GM21360 (cell line): Measurements from ENCODE around the gene NID1.
"Not testable (repeated sequence)": the region's sequence is repeated elsewhere in the genome, so short reads cannot be mapped to it uniquely, and the experiment has no call there.

Experiments
- ATAC-seq: cut with Tn5 transposase; IDR thresholded peaks from one replicate; pipeline ENCODE4 v1.9.1; 2021; ENCODE audit warnings: mild to moderate bottlenecking, moderate library complexity; ENCODE audit not compliant: unreplicated experiment

The NID1 gene

GRCh38 chr1:235941876-235942624 is 122.8 kb downstream of the NID1 start:
- ATAC-seq = no peak

- ATAC-seq = no peak
Measured at GRCh38 chr1:235940285-235940684, 124.6 kb downstream of the NID1 start.

GRCh38 chr1:235939480-235939775 is 125.5 kb downstream of the NID1 start:
- ATAC-seq = no peak

GRCh38 chr1:235938709-235939479 is 126.0 kb downstream of the NID1 start:
- ATAC-seq = no peak

GRCh38 chr1:235937123-235937522 is 127.8 kb downstream of the NID1 start:
- no peak for ATAC-seq

- no peak for ATAC-seq
Measured at GRCh38 chr1:235935235-235936225, 129.4 kb downstream of the NID1 start.

- ATAC-seq = no peak
Measured at GRCh38 chr1:235933766-235934116, 131.1 kb downstream of the NID1 start.

GRCh38 chr1:235933017-235933765 is 131.7 kb downstream of the NID1 start:
- no peak for ATAC-seq

- peak; percentile 48 for ATAC-seq
Measured at GRCh38 chr1:235932090-235932510, 132.8 kb downstream of the NID1 start.

- no peak for ATAC-seq
Measured at GRCh38 chr1:235931171-235931738, 133.6 kb downstream of the NID1 start.

GRCh38 chr1:235930543-235930942 is 134.3 kb downstream of the NID1 start:
- no peak for ATAC-seq

- ATAC-seq = no peak
Measured at GRCh38 chr1:235929216-235929615, 135.7 kb downstream of the NID1 start.

GRCh38 chr1:235928197-235928596 is 136.7 kb downstream of the NID1 start:
- no peak for ATAC-seq

- not testable (repeated sequence) for ATAC-seq
Measured at GRCh38 chr1:235927551-235927950, 137.3 kb downstream of the NID1 start.
